Fibroblast of mammary gland (primary cell): ENCODE data around the gene NOTCH4.
"Not testable (repeated sequence)": the region's sequence is repeated elsewhere in the genome, so short reads cannot be mapped to it uniquely, and the experiment has no call there.

ENCODE experiments used
- DNase-seq: peaks from one replicate; pipeline ENCODE4 v3.0.0-alpha.2; 2010; ENCODE audit warnings: low read depth
- H3K4me3 ChIP-seq: 2 replicates; pipeline ENCODE4 v1.5.1; 2011; ENCODE audit warnings: low read depth, mild to moderate bottlenecking, low read length, moderate library complexity; ENCODE audit not compliant: control insufficient read depth
- CTCF ChIP-seq: conservative IDR thresholded peaks from 2 replicates; pipeline ENCODE4 v1.5.1; 2011; ENCODE audit warnings: low read depth, low read length, inconsistent platforms; ENCODE audit not compliant: control insufficient read depth, insufficient read depth

NOTCH4 gene

GRCh38 chr6:32223258-32224235, at the start of gene NOTCH4:
NOTCH4 (minus strand) TSS chr6:32224067; CDS start chr6:32223928, 139 bp downstream.
- no peak for DNase-seq
- no peak within 1 kb of the TSS for H3K4me3 ChIP-seq
- TF ChIP-seq CTCF = no peak

- no peak for DNase-seq
- no peak for TF ChIP-seq CTCF
- H3K4me3 ChIP-seq = no peak overlapping the region
Observed at GRCh38 chr6:32271429-32271828, 47.6 kb upstream of the NOTCH4 start.

- H3K4me3 ChIP-seq, DNase-seq: not testable (repeated sequence)
Observed at GRCh38 chr6:32268459-32268858, 44.6 kb upstream of the NOTCH4 start.

- no peak for TF ChIP-seq CTCF
- H3K4me3 ChIP-seq = no peak overlapping the region
- DNase-seq = no peak
Observed at GRCh38 chr6:32267035-32267434, 43.2 kb upstream of the NOTCH4 start.

GRCh38 chr6:32257262-32257661, 33.4 kb upstream of the NOTCH4 start:
- H3K4me3 ChIP-seq, DNase-seq: not testable (repeated sequence)

GRCh38 chr6:32255199-32256153, 31.6 kb upstream of the NOTCH4 start:
- H3K4me3 ChIP-seq = peak overlapping the region; percentile 52
- DNase-seq = peak; percentile 93
- peak; percentile 61 for TF ChIP-seq CTCF

GRCh38 chr6:32254761-32255198, 30.9 kb upstream of the NOTCH4 start:
- peak overlapping the region; percentile 52 for H3K4me3 ChIP-seq
- no peak for DNase-seq
- TF ChIP-seq CTCF = no peak
